ENCODE measurements around the gene ZNF184. TPM values are rescaled to one million over a fixed set of nuclear protein-coding genes. Genes with fewer than 3 reads are reported as not detected.

ZNF184 gene
- total and polyA plus RNA-seq, 8 donors, result 6.0 to 21.2 (median 16.1) TPM

DNA sequence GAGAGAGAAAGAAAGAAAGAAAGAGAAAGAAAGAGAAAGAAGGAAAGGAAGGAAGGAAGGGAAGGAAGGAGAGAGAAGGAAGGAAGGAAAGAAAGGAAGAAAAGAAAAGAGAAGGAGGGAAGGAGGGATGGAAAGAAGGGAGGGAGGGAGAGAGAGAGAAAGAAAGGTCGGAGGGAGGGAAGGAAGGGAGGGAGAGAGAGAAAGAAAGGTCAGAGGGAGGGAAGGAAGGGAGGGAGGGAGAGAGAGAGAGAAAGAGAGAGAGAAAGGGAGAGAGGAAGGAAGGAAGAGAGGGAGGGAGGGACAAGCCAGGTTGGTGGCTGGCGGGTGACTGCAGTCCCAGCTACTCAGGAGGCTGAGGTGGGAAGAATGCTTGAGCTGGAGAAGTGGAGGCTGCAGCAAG lies 27.3 kb upstream of the ZNF184 start:
- Histone ChIP-seq H3K4me1 (peaks cover 0 to 12% of the 10 kb centered on the region in 2 donors), H3K27me3 (peaks cover 31 to 86% of the 10 kb centered on the region in 2 donors), H3K27ac (no peak overlapping the region), H3K4me3 (no peak overlapping the region), H3K9me3 (no peaks in the 10 kb centered on the region), H3K36me3 (no peaks in the 10 kb centered on the region)
- TF ChIP-seq, protein P1, sequence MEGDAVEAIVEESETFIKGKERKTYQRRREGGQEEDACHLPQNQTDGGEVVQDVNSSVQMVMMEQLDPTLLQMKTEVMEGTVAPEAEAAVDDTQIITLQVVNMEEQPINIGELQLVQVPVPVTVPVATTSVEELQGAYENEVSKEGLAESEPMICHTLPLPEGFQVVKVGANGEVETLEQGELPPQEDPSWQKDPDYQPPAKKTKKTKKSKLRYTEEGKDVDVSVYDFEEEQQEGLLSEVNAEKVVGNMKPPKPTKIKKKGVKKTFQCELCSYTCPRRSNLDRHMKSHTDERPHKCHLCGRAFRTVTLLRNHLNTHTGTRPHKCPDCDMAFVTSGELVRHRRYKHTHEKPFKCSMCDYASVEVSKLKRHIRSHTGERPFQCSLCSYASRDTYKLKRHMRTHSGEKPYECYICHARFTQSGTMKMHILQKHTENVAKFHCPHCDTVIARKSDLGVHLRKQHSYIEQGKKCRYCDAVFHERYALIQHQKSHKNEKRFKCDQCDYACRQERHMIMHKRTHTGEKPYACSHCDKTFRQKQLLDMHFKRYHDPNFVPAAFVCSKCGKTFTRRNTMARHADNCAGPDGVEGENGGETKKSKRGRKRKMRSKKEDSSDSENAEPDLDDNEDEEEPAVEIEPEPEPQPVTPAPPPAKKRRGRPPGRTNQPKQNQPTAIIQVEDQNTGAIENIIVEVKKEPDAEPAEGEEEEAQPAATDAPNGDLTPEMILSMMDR (IDR thresholded peaks at IDR 0.05), result no peak
- intact Hi-C loops (cut with DNase I), result no loop called here
- ATAC-seq (no peak), DNase-seq (no peak)

DNA sequence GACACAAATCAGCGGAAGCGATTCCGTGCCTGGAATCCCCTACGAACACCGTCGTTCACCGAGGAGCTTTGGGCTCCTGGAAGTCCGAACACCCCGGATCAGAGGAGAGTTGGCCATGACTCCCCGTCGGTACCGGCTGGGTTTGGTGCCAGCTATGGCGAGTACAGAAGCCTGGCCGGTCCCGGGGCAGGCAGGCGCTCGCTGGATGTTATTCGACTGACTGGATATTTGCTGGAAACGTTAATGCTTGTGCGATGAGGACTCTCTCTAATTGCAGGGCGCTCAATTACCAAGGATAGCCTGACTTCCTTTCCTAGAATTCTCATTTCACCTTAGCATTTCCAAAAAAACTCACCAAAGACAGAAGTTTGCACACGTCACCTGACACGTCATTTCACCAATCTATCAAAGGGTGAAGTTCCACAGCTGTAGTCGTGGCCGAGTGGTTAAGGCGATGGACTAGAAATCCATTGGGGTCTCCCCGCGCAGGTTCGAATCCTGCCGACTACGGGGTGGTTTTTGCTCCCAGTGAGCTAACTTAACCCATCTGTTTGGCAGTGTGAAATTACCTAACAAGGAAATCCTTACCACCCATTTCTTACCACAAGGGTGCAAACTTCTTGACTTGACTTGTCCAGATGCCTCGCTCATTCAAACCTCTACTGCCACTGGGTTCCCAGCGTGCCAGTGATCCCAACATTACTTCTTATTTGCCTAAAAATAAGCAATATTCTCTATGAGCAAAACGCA lies 22.7 kb upstream of the ZNF184 start:
- intact Hi-C loops (cut with DNase I), result no loop called here
- peak overlapping the region; percentile 24 to 28 for H3K4me3 ChIP-seq
- H3K27me3 ChIP-seq, result peaks cover 31 to 76% of the 10 kb centered on the region in 2 donors
- H3K36me3 ChIP-seq, result no peaks in the 10 kb centered on the region
- no peaks in the 10 kb centered on the region for H3K9me3 ChIP-seq
- peak in 1 of 4 donors; percentile 48 for DNase-seq
- peak; percentile 64 for ATAC-seq
- no peaks in the 10 kb centered on the region for H3K4me1 ChIP-seq
- no peak overlapping the region for H3K27ac ChIP-seq
- TF ChIP-seq, protein P1 (IDR thresholded peaks at IDR 0.05), result no peak

DNA sequence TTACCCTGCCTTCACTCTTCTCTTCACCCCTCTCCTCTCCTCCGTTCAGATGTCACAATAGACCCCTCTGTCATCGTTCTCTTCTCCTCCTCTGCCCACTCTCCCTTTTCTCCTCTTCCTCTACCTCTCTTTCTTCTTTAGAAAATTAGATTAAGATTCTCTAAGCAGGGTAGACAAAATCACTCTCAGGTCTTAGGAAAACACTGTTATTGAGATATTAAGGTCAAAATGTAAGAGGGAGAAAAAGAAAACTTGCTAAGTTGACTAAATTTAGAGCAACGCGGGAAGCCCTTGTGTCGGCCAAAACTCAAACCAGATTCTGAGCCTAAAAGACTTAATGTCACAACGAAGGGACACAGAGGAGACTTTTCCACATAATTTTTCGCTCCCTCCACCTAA lies 22.1 kb upstream of the ZNF184 start:
- Histone ChIP-seq H3K4me1 (no peaks in the 10 kb centered on the region), H3K9me3 (no peaks in the 10 kb centered on the region), H3K36me3 (no peaks in the 10 kb centered on the region), H3K4me3 (peak overlapping the region; percentile 24 to 28), H3K27ac (no peak overlapping the region), H3K27me3 (peaks cover 27 to 70% of the 10 kb centered on the region in 2 donors)
- ATAC-seq (no peak), DNase-seq (no peak)
- TF ChIP-seq, protein P1 (IDR thresholded peaks at IDR 0.05), result no peak
- intact Hi-C loops (cut with DNase I), result no loop called here

DNA sequence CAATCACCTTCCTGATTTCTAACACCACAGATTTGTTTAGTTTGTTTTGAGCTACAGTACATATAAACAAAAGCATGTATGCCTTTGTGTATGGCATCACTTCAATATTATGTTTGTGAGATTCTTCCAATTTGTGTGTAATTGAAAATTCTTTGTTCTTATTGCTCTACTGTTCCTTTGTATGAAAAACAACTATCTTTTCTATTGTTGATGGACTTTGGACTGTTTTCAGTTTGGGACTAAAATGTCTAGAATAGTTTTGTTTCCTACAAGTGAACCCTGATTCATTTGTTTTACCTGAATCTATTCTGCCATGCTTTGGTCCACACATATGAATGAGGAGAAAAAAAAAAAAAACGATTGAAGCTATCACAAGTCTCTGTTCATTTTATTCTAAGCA lies 21.2 kb upstream of the ZNF184 start:
- Histone ChIP-seq H3K4me3 (no peak overlapping the region), H3K9me3 (no peaks in the 10 kb centered on the region), H3K27me3 (peaks cover 27 to 61% of the 10 kb centered on the region in 2 donors), H3K27ac (no peak overlapping the region), H3K36me3 (no peaks in the 10 kb centered on the region), H3K4me1 (no peaks in the 10 kb centered on the region)
- ATAC-seq, result no peak
- DNase-seq, result no peak
- intact Hi-C loops (cut with DNase I), result no loop called here
- TF ChIP-seq, protein P1 (IDR thresholded peaks at IDR 0.05), result no peak

DNA sequence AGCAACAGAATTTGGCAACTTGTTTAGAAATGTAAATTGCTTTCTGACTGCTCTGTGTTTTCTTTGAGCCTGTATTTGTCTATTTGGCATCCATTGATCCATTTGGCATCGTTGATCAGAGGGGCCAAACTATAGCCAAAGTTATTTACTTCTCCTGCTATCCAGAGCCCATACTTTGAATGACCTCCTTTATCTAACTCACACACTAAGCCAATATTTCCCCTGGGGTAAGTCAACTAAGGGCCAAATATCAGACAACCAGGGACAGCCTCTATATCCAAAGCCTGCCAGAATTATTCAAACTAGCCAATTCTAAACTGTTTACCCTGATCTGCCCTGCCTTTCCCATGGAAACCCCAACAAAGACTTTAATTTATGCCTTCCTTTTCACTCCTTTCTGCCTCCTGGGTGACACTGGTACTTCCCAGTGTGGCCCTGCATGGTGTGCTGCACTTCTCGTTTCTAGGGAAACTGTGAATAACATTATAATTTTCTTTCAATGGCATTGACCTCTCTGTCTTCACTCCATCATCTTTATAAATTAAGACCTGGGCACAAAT lies 19.8 kb upstream of the ZNF184 start:
- no peaks in the 10 kb centered on the region for H3K36me3 ChIP-seq
- TF ChIP-seq, protein P1 (IDR thresholded peaks at IDR 0.05), result no peak
- H3K27ac ChIP-seq, result no peak overlapping the region
- ATAC-seq (no peak), DNase-seq (no peak)
- no peak overlapping the region for H3K4me3 ChIP-seq
- no peaks in the 10 kb centered on the region for H3K4me1 ChIP-seq
- H3K9me3 ChIP-seq, result no peaks in the 10 kb centered on the region
- intact Hi-C loops (cut with DNase I), result no loop called here
- peaks cover 24 to 48% of the 10 kb centered on the region in 2 donors for H3K27me3 ChIP-seq

All from left lung (tissue), 10 donors.